ENCODE data around the gene GLCE.

GRCh38 chr15:69316291-69316690 lies 155.9 kb downstream of the GLCE start:
- TF ChIP-seq TEAD4 (IDR thresholded peaks at IDR 0.05) (no peak), EGR1 (IDR thresholded peaks at IDR 0.05) (no peak), YY1 (IDR thresholded peaks at IDR 0.05; ENCODE audit: low read depth) (no peak), RAD21 (IDR thresholded peaks at IDR 0.05; ENCODE audit: low read depth) (no peak), TAF1 (IDR thresholded peaks at IDR 0.05; ENCODE audit: low read depth) (no peak), REST (IDR thresholded peaks at IDR 0.05; ENCODE audit: low read depth) (no peak), CEBPB (IDR thresholded peaks at IDR 0.05) (no peak), EP300 (IDR thresholded peaks at IDR 0.05; ENCODE audit: borderline replicate concordance) (no peak), TCF12 (IDR thresholded peaks at IDR 0.05; ENCODE audit: low read depth) (no peak), MAX (IDR thresholded peaks at IDR 0.05) (no peak), ZBTB7A (IDR thresholded peaks at IDR 0.05; ENCODE audit: low read depth) (no peak)
